Osteoblast (primary cell): ENCODE data around the gene CFAP100. TPM values are rescaled to one million over a fixed set of nuclear protein-coding genes. Genes with fewer than 3 reads are reported as not detected.

Source experiments
- DNase-seq: peaks from one replicate; pipeline ENCODE4 v3.0.0; 2011; ENCODE audit warnings: low spot score, mixed read lengths; ENCODE audit not compliant: insufficient read length; ENCODE audit errors: missing footprints
- H2AFZ ChIP-seq: 2 replicates; pipeline ENCODE4 v1.6.0; 2011; ENCODE audit warnings: mild to moderate bottlenecking, low read length
- H3K27ac ChIP-seq: 2 replicates; pipeline ENCODE4 v1.5.1; 2011; ENCODE audit warnings: mild to moderate bottlenecking, low read depth, low read length, moderate library complexity
- H3K27me3 ChIP-seq: 2 replicates; pipeline ENCODE4 v1.6.0; 2012; ENCODE audit warnings: mild to moderate bottlenecking, control low read depth, inconsistent platforms, low read length, moderate library complexity; ENCODE audit not compliant: insufficient read depth
- H3K36me3 ChIP-seq: 2 replicates; pipeline ENCODE4 v1.5.1; 2011; ENCODE audit warnings: mild to moderate bottlenecking, low read length, control low read depth, moderate library complexity; ENCODE audit not compliant: insufficient read depth
- H3K4me1 ChIP-seq: 2 replicates; pipeline ENCODE4 v1.5.1; 2011; ENCODE audit warnings: mild to moderate bottlenecking, low read length, control low read depth, moderate library complexity; ENCODE audit not compliant: insufficient read depth
- H3K4me2 ChIP-seq: 2 replicates; pipeline ENCODE4 v1.6.0; 2011; ENCODE audit warnings: mild to moderate bottlenecking, low read length; ENCODE audit not compliant: insufficient read depth
- H3K4me3 ChIP-seq: fragments of 200-600 bp; sonication (generic); 3 replicates; pipeline ENCODE4 v1.5.1; 2012; ENCODE audit warnings: mild to moderate bottlenecking, low read length, inconsistent platforms; ENCODE audit not compliant: insufficient read depth
- H3K79me2 ChIP-seq: 2 replicates; pipeline ENCODE4 v1.6.0; 2012; ENCODE audit warnings: mild to moderate bottlenecking, low read length, control low read depth, inconsistent platforms; ENCODE audit not compliant: insufficient read depth
- H3K9me3 ChIP-seq: 2 replicates; pipeline ENCODE4 v1.5.1; 2011; ENCODE audit warnings: low read depth, low read length, control low read depth
- H4K20me1 ChIP-seq: 2 replicates; pipeline ENCODE4 v1.6.0; 2012; ENCODE audit warnings: mild to moderate bottlenecking, low read length, control low read depth; ENCODE audit not compliant: insufficient read depth
- total RNA-seq: library from RNA; depleted of rRNA; stranded (reverse); fragments of >200 nt; gene quantifications from 2 replicates; pipeline ENCODE4 v1.2.3, GENCODE V29; 2012
- TF ChIP-seq, protein P1 (sequence below): IDR thresholded peaks from 2 replicates; pipeline ENCODE4 v1.5.1; 2011; ENCODE audit warnings: mild to moderate bottlenecking, low read depth, low read length, moderate library complexity; ENCODE audit errors: extremely low read depth

CFAP100 gene
- total RNA-seq, 1 donor: not detected

- TF ChIP-seq, protein P1, sequence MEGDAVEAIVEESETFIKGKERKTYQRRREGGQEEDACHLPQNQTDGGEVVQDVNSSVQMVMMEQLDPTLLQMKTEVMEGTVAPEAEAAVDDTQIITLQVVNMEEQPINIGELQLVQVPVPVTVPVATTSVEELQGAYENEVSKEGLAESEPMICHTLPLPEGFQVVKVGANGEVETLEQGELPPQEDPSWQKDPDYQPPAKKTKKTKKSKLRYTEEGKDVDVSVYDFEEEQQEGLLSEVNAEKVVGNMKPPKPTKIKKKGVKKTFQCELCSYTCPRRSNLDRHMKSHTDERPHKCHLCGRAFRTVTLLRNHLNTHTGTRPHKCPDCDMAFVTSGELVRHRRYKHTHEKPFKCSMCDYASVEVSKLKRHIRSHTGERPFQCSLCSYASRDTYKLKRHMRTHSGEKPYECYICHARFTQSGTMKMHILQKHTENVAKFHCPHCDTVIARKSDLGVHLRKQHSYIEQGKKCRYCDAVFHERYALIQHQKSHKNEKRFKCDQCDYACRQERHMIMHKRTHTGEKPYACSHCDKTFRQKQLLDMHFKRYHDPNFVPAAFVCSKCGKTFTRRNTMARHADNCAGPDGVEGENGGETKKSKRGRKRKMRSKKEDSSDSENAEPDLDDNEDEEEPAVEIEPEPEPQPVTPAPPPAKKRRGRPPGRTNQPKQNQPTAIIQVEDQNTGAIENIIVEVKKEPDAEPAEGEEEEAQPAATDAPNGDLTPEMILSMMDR: no peak
- Histone ChIP-seq H3K4me2 (no peak overlapping the region), H3K79me2 (no peaks in the 10 kb centered on the region), H4K20me1 (no peaks in the 10 kb centered on the region), H3K27me3 (peaks cover 41% of the 10 kb centered on the region), H3K4me3 (no peak overlapping the region), H2AFZ (no peak overlapping the region), H3K9me3 (no peaks in the 10 kb centered on the region), H3K36me3 (no peaks in the 10 kb centered on the region), H3K27ac (no peak overlapping the region), H3K4me1 (no peaks in the 10 kb centered on the region)
- peak; percentile 43 for DNase-seq
Observed at GRCh38 chr3:126397610-126398422, 3.1 kb downstream of the CFAP100 start.

DNA sequence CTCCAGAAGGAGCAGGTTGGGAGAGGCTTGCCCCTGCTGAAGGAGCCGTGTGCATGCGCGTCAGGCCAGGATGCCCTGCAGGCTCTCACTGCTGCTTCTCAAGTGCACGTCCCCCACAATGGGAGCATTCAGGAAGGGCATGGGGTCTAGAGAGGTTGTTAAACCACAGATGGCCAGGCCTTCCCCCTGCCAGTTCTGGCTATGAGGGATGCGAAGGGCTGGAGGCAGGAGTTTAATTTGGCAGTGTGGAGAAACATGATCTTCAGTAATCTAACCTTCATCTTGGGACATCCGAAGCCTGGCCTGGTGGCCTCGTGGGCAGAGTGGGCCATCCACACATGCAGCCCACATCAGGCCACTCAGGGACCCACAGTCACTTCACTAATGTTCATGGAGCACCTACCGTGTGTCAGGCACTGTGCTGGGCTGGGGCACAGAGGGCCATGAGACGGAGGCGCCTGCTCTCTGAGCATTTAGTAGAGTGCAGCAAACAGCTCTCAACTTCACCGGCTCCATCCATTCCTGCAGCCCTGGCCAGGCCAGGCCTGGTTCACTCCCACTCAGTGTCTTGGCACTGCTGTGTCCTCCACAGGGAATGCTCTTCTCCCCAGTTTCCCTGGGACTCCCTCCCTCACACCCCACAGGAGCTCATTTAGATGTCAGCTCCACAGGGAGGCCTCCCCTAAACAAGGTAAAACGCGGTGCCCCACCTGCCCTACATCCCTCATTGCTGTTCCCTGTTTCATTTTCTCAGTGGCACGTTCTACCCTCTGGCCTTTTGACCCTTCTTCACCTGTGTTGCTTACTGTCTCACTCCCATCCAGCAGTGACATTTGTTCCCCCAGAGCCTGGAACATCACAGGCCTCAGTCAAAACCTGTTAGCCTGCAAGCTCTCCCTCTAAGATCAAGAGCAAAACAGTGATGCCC is 4.0 kb downstream of the CFAP100 start:
- no peak overlapping the region for H3K4me3 ChIP-seq
- H3K79me2 ChIP-seq: no peaks in the 10 kb centered on the region
- peaks cover 35% of the 10 kb centered on the region for H3K27me3 ChIP-seq
- no peak overlapping the region for H2AFZ ChIP-seq
- H3K4me2 ChIP-seq: no peak overlapping the region
- H4K20me1 ChIP-seq: no peaks in the 10 kb centered on the region
- H3K27ac ChIP-seq: no peak overlapping the region
- no peaks in the 10 kb centered on the region for H3K4me1 ChIP-seq
- H3K36me3 ChIP-seq: no peaks in the 10 kb centered on the region
- TF ChIP-seq, protein P1: no peak
- no peaks in the 10 kb centered on the region for H3K9me3 ChIP-seq
- DNase-seq: peak; percentile 59

- Histone ChIP-seq H3K4me3 (no peak overlapping the region), H3K4me1 (no peaks in the 10 kb centered on the region), H3K27ac (no peak overlapping the region), H3K36me3 (no peaks in the 10 kb centered on the region), H3K79me2 (no peaks in the 10 kb centered on the region), H3K4me2 (no peak overlapping the region), H3K27me3 (peaks cover 30% of the 10 kb centered on the region), H4K20me1 (no peaks in the 10 kb centered on the region), H2AFZ (no peak overlapping the region), H3K9me3 (no peaks in the 10 kb centered on the region)
- TF ChIP-seq, protein P1: no peak
- DNase-seq: no peak
Observed at GRCh38 chr3:126399351-126399735, 4.6 kb downstream of the CFAP100 start.

DNA sequence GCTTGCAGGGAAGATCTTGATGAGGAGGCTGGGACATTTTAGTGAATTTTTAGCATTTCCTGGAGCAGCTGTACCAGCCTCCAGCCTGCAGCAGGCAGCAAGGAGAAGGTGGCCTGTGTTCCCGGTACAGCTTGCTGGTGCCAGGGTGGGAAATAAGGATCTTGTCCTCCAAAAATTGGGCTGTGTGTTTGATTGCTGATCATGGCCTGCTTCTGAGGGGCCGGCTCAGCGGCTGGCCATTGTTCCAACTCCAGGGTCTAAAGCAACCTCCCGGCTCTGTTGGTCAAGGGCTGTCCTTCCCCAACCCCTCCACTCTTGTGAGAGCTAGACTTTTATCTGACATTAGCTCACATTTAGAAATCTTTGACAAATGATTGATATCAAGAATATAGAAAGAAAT is 5.0 kb downstream of the CFAP100 start:
- peak; percentile 1 for DNase-seq
- TF ChIP-seq, protein P1: no peak
- Histone ChIP-seq H2AFZ (no peak overlapping the region), H4K20me1 (no peaks in the 10 kb centered on the region), H3K9me3 (no peaks in the 10 kb centered on the region), H3K27ac (no peak overlapping the region), H3K36me3 (no peaks in the 10 kb centered on the region), H3K4me2 (no peak overlapping the region), H3K4me3 (no peak overlapping the region), H3K4me1 (no peaks in the 10 kb centered on the region), H3K27me3 (peaks cover 28% of the 10 kb centered on the region), H3K79me2 (no peaks in the 10 kb centered on the region)
